KBM-7 (cell line): Measurements from ENCODE around the gene UTS2R.
A peak's percentile ranks its signal among the peaks of the same experiment; 100 is the strongest.

Experiments
- DNase-seq: peaks from one replicate; pipeline ENCODE4 v3.0.0-alpha.2; 2015
- in situ Hi-C: fragments of 300-500 bp; cut with MboI; formaldehyde crosslinking; loops from 2 replicates; pipeline ENCODE4 v1.14.3; 2020; ENCODE audit warnings: low sequenced_read_pairs, low pct_unique_long_range_greater_than_20kb, mixed read lengths

Gene UTS2R

GRCh38 chr17:82371333-82372248, at the start of gene UTS2R:
Gene UTS2R (plus strand): TSS chr17:82371765. CDS start chr17:82374325, 2,560 bp downstream.
- in situ Hi-C loops: no loop called here

GRCh38 chr17:82321947-82322466, 49.6 kb upstream of the UTS2R start:
- in situ Hi-C loops: no loop called here
- DNase-seq: no peak

More at GRCh38 chr17:82371333-82372248, at the start of gene UTS2R:
- DNase-seq: no peak

GRCh38 chr17:82322526-82323453, 48.8 kb upstream of the UTS2R start:
- in situ Hi-C loops: no loop called here
- DNase-seq: no peak

GRCh38 chr17:82323514-82324234, 47.9 kb upstream of the UTS2R start:
- no peak for DNase-seq

GRCh38 chr17:82324566-82325285, 46.8 kb upstream of the UTS2R start:
- in situ Hi-C loops: no loop called here
- DNase-seq: no peak

More at GRCh38 chr17:82323514-82324234, 47.9 kb upstream of the UTS2R start:
- in situ Hi-C loops: no loop called here

GRCh38 chr17:82325286-82326180, 46.0 kb upstream of the UTS2R start:
- no peak for DNase-seq
- in situ Hi-C loops: no loop called here

- in situ Hi-C loops: no loop called here
Observed at GRCh38 chr17:82327289-82327688, 44.3 kb upstream of the UTS2R start.

GRCh38 chr17:82327757-82328140, 43.8 kb upstream of the UTS2R start:
- in situ Hi-C loops: no loop called here

More at GRCh38 chr17:82327289-82327688, 44.3 kb upstream of the UTS2R start:
- no peak for DNase-seq

GRCh38 chr17:82328141-82328993, 43.2 kb upstream of the UTS2R start:
- no peak for DNase-seq
- in situ Hi-C loops: no loop called here

More at GRCh38 chr17:82327757-82328140, 43.8 kb upstream of the UTS2R start:
- no peak for DNase-seq

GRCh38 chr17:82328994-82329507, 42.5 kb upstream of the UTS2R start:
- in situ Hi-C loops: no loop called here
- DNase-seq: no peak

GRCh38 chr17:82329683-82330321, 41.8 kb upstream of the UTS2R start:
- in situ Hi-C loops: no loop called here
- no peak for DNase-seq

- peak; percentile 46 for DNase-seq
Observed at GRCh38 chr17:82330322-82331239, 41.0 kb upstream of the UTS2R start.

GRCh38 chr17:82331345-82331939, 40.1 kb upstream of the UTS2R start:
- in situ Hi-C loops: no loop called here
- no peak for DNase-seq

More at GRCh38 chr17:82330322-82331239, 41.0 kb upstream of the UTS2R start:
- in situ Hi-C loops: no loop called here

- DNase-seq: peak; percentile 42
- in situ Hi-C loops: no loop called here
Observed at GRCh38 chr17:82332669-82333278, 38.8 kb upstream of the UTS2R start.
